Type B pancreatic cell (in vitro differentiated cells): ENCODE data around the gene HNRNPD. TPM values are rescaled to one million over a fixed set of nuclear protein-coding genes. Genes with fewer than 3 reads are reported as not detected.
"Not testable (repeated sequence)": the region's sequence is repeated elsewhere in the genome, so short reads cannot be mapped to it uniquely, and the experiment has no call there.

Experiments used
- DNase-seq: peaks from one replicate; pipeline ENCODE4 v3.0.0; 2021; ENCODE audit warnings: mixed read lengths; ENCODE audit not compliant: unreplicated experiment; ENCODE audit errors: extremely low spot score
- H3K27ac Mint-ChIP-seq: 2 replicates; pipeline ENCODE4 v1.8.0; 2021; ENCODE audit warnings: mild to moderate bottlenecking, mixed read lengths
- H3K27me3 Mint-ChIP-seq: 2 replicates; pipeline ENCODE4 v1.8.0; 2021; ENCODE audit warnings: mixed read lengths
- H3K36me3 Mint-ChIP-seq: 2 replicates; pipeline ENCODE4 v1.8.0; 2021; ENCODE audit warnings: mixed read lengths
- H3K4me1 Mint-ChIP-seq: one replicate; pipeline ENCODE4 v1.8.0; 2021; ENCODE audit warnings: mixed read lengths; ENCODE audit not compliant: unreplicated experiment
- H3K4me3 Mint-ChIP-seq: 2 replicates; pipeline ENCODE4 v1.8.0; 2021; ENCODE audit warnings: mild to moderate bottlenecking, mixed read lengths
- H3K9me3 Mint-ChIP-seq: 2 replicates; pipeline ENCODE4 v1.8.0; 2021; ENCODE audit warnings: mixed read lengths
- CTCF ChIP-seq: fragments of 200-600 bp; sonication (generic); conservative IDR thresholded peaks from 2 replicates; pipeline ENCODE4 v1.5.0; 2021; ENCODE audit warnings: antibody characterized with exemption, mild to moderate bottlenecking
- total RNA-seq: library from RNA; stranded (reverse); gene quantifications from 2 replicates; pipeline ENCODE4 v1.2.1, GENCODE V29; 2021; ENCODE audit warnings: low replicate concordance

Gene HNRNPD
- total RNA-seq, 1 donor from 2014 or later = 367 TPM

DNA sequence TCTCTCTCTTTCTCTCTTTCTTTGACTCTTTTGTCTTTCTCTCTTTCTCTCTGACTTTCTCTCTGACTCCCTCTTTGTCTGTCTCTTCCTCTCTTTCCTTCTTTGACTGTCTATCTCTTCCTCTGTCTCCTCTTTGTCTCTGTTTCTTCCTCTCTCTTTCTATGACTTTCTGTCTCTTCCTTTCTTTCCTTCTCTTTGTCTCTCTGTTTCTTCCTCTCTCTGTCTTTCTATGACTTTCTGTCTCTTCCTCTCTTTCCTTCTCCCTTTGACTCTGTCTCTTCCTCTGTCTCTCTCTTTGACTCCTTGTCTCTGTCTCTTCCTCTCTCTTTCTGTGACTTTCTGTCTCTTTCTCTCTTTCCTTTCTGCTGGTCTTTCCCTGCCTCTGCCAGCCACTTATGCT lies 38.7 kb downstream of the HNRNPD start:
- H3K27ac Mint-ChIP-seq = no peak overlapping the region
- no peaks in the 10 kb centered on the region for H3K4me1 Mint-ChIP-seq
- H3K9me3 Mint-ChIP-seq = no peaks in the 10 kb centered on the region
- H3K4me3 Mint-ChIP-seq = no peak overlapping the region
- no peak for DNase-seq
- no peak for TF ChIP-seq CTCF
- H3K36me3 Mint-ChIP-seq = no peaks in the 10 kb centered on the region
- no peaks in the 10 kb centered on the region for H3K27me3 Mint-ChIP-seq

- DNase-seq, H3K4me3 Mint-ChIP-seq, H3K9me3 Mint-ChIP-seq, H3K27ac Mint-ChIP-seq, H3K36me3 Mint-ChIP-seq, H3K4me1 Mint-ChIP-seq, H3K27me3 Mint-ChIP-seq: not testable (repeated sequence)
These were observed 40.1 kb downstream of the HNRNPD start for GRCh38 chr4:82333641-82334040.

DNA sequence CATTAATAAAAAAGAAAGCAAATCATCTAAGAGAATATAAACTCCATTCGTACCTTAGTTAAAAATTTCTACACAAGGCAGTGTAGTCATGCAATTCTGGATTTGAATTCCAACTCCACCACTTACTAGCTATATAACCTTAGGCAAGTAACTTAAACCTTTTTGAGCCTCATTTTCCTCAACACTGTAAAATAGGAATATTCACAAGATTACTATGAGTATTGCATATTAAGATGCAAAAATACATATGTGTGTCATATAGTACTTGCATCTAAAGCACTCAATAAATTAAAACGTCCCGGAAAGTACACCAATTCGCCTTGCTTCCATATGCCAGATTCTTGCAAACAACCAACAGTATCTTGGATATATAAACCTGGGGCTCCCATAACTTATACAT lies 42.0 kb downstream of the HNRNPD start:
- Mint-ChIP-seq H3K27ac (no peak overlapping the region), H3K4me3 (no peak overlapping the region), H3K9me3 (no peaks in the 10 kb centered on the region), H3K36me3 (no peaks in the 10 kb centered on the region), H3K4me1 (no peaks in the 10 kb centered on the region), H3K27me3 (no peaks in the 10 kb centered on the region)
- TF ChIP-seq CTCF = no peak
- no peak for DNase-seq

DNA sequence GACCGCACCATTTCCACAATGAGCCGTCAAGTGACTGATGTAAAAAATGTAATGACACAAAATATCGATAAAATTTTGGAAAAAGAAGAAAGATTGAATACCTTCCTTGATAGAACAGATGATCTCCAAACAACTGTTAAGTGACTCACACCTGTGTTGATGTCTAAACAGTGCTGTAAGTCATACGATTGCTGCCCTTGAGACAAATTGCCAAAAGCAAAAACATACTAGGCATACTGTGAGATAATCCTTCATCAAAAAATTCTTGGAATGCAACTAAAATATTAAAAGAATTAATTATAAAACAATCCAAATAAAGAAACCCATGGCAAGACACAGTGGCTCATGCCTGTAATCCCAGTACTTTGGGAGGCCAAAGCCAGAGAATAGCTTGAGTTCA lies 53.4 kb downstream of the HNRNPD start:
- no peak overlapping the region for H3K4me3 Mint-ChIP-seq
- H3K36me3 Mint-ChIP-seq = no peaks in the 10 kb centered on the region
- TF ChIP-seq CTCF = no peak
- no peaks in the 10 kb centered on the region for H3K4me1 Mint-ChIP-seq
- no peak overlapping the region for H3K27ac Mint-ChIP-seq
- DNase-seq = no peak
- H3K27me3 Mint-ChIP-seq = no peaks in the 10 kb centered on the region
- peaks cover 5% of the 10 kb centered on the region for H3K9me3 Mint-ChIP-seq

GRCh38 chr4:82303063-82303462 lies 70.7 kb downstream of the HNRNPD start:
- DNase-seq, H3K9me3 Mint-ChIP-seq, H3K27ac Mint-ChIP-seq, H3K36me3 Mint-ChIP-seq, H3K4me1 Mint-ChIP-seq, H3K4me3 Mint-ChIP-seq, H3K27me3 Mint-ChIP-seq: not testable (repeated sequence)

Other genes starting within 250 kb of the HNRNPD start
- gene HNRNPDL, start 56.5 kb upstream of the HNRNPD start, total RNA-seq = 267 and 448 TPM in 2 replicates
- gene ENOPH1, start 56.6 kb upstream of the HNRNPD start, total RNA-seq = 33.1 and 35.6 TPM in 2 replicates
- 5.7 and 7.8 TPM in 2 replicates for gene TMEM150C, start 188.0 kb upstream of the HNRNPD start, total RNA-seq